Epithelial cell of proximal tubule (primary cell): ENCODE data around the gene CCDC34. TPM values are rescaled to one million over a fixed set of nuclear protein-coding genes. Genes with fewer than 3 reads are reported as not detected.

Experiments
- DNase-seq: peaks from one replicate; pipeline ENCODE4 v3.0.0-alpha.2; 2011; ENCODE audit warnings: low read depth
- H3K4me3 ChIP-seq: 2 replicates; pipeline ENCODE4 v1.5.1; 2011; ENCODE audit warnings: low read depth, mild to moderate bottlenecking, low read length
- total RNA-seq: library from RNA; depleted of rRNA; stranded (reverse); fragments of >200 nt; gene quantifications from 2 replicates; pipeline ENCODE4 v1.2.3, GENCODE V29; 2015
- TF ChIP-seq, protein P1 (sequence below): conservative IDR thresholded peaks from 2 replicates; pipeline ENCODE4 v1.5.1; 2012; ENCODE audit warnings: low read depth, mild to moderate bottlenecking, low read length

CCDC34 gene
- total RNA-seq, 1 donor from 2014 or later, result 5.7 TPM

DNA sequence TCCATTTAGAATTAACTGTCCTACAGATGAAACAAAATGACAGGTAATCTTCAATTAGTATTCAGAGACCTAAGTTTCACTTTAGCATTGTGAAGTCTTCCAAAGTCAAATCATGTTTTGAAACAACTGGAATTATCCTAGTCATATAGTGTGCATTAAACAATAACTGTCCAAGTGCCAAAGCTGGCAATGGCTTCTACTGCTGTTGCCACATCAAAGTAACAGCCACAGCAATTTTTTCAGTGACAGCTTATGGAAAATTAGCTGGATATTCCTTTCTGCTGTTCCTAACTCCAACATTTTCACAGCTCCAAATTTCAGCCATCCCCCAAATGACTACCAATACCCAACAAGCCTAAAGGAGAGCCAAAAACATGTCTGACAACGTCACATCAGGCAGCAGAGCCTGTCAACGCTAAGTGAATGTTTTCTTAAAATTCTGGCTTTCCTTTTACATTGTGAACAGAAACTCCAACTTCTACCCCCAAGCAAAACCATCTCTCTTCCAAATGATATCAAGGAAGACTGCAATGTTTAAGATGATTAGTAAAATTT lies 45.3 kb upstream of the CCDC34 start:
- no peak for DNase-seq
- H3K4me3 ChIP-seq, result no peak overlapping the region
- TF ChIP-seq, protein P1, sequence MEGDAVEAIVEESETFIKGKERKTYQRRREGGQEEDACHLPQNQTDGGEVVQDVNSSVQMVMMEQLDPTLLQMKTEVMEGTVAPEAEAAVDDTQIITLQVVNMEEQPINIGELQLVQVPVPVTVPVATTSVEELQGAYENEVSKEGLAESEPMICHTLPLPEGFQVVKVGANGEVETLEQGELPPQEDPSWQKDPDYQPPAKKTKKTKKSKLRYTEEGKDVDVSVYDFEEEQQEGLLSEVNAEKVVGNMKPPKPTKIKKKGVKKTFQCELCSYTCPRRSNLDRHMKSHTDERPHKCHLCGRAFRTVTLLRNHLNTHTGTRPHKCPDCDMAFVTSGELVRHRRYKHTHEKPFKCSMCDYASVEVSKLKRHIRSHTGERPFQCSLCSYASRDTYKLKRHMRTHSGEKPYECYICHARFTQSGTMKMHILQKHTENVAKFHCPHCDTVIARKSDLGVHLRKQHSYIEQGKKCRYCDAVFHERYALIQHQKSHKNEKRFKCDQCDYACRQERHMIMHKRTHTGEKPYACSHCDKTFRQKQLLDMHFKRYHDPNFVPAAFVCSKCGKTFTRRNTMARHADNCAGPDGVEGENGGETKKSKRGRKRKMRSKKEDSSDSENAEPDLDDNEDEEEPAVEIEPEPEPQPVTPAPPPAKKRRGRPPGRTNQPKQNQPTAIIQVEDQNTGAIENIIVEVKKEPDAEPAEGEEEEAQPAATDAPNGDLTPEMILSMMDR, result no peak

DNA sequence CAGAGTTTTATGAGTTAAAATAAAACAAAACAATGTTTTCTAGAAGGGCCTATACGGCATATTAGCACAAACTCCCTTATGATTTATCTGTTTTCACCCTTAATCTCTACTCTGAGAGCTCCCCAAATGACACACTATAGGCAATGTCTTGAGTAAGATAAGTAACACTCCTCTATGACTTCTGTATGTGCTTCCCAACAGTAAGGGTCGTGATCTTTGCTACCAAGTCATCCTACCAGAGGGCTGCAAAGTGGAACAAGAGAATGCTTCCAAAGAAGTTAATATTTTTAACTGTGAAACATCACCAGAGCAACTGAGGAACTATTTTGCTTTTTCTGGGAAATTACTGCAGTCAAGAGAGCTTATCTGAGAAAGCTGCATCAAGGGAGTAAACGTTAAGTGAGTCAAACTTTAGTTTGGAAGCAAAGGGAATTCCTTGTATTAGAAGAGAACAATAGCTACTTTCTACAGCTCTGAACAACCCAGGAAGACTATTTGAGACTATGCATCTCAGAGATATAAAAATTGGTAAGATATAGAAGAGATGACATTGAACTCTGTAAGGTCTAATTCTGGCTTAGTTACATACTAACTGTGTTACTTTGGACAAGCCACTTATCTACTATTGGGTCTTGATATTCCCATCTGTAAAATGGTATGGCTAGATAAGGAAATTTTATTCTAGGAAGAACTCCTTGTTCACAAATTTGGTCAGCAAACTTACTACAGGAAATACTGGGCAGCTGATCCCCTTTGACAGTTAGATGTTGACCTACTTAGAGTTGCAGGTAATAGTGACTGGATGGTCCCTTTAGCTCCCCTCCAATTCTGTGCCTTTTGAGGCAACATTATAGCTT lies 43.7 kb upstream of the CCDC34 start:
- H3K4me3 ChIP-seq, result no peak overlapping the region
- TF ChIP-seq, protein P1, result no peak
- no peak for DNase-seq

DNA sequence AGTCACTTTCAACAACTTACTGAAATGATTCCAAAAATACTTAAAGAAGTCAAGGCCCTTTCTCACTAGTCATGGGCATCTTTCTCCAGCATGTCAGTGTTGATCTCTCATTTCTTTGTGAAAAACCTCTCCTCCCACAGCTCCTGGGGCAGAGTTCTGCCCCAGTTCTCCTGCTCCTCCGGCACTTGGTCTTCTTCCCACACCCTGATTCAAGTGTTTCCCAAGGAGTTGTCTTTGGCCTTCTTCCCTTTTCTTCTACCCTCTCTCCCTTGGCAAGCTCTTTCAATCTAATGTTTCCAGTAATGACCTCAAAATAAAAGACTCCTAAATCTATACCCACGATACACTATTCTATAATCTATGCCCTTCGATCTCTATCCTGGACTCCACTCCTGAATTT lies 42.1 kb upstream of the CCDC34 start:
- TF ChIP-seq, protein P1, result no peak
- H3K4me3 ChIP-seq, result no peak overlapping the region
- no peak for DNase-seq

DNA sequence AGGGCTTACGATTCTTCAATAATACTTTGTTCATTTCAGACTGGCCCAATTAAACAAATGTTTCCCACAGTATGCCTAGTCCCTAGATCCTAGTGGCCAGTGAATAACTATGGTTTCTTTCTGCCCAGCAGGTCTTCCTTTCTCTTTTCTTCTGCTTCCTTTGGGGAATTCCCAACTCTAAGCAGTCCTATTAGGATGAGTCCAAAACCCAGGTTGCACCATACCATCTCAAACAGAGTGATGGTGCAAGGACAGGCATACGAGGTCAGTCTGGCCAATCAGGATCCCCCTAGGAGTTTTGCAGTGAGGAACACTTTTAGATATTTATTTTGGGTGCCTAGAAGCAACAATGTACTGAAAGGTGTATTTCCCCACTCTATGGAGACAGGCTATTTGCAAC lies 41.4 kb upstream of the CCDC34 start:
- no peak for DNase-seq
- no peak overlapping the region for H3K4me3 ChIP-seq
- TF ChIP-seq, protein P1, result no peak

DNA sequence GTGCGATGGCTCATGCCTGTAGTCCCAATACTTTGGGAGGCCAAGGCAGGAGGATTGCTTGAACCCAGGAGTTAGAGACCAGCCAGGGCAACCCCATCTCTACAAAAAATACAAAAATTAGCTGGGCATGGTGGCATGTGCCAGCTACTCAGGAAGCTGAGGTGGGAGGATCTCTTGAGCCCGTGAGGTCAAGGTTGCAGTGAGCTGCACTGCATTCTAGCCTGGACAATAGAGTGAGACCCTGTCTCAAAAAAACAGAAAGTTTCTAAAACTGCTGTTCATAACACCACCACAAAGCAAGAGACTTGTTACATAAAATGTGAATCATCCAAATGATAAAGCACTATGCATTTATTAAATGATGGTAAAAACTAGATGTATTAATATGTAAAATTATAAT lies 40.2 kb upstream of the CCDC34 start:
- H3K4me3 ChIP-seq, result no peak overlapping the region
- no peak for DNase-seq
- TF ChIP-seq, protein P1, result no peak

DNA sequence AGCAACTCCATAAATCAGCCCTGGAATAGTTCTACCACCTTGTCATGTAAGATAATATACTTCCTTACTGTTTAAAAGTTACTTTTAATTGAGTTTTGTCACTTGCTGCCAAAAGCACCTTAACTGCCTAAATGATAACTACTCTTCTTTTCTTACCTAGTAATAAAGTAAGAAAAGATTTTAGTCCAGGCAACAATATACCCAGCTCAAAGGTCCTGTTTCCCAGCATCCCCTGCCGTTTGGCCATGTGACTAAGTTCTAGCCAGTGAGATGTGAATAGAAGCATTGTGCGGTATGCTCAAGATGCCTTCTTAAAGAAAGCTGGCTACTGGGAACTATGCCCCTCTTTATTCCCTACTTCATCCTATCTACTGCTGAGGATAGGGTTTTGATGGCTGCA lies 39.4 kb upstream of the CCDC34 start:
- TF ChIP-seq, protein P1, result no peak
- DNase-seq, result no peak
- H3K4me3 ChIP-seq, result no peak overlapping the region
